Measurements from ENCODE around the gene PCSK1. TPM values are rescaled to one million over a fixed set of nuclear protein-coding genes. Genes with fewer than 3 reads are reported as not detected.
"Not testable (repeated sequence)": the region's sequence is repeated elsewhere in the genome, so short reads cannot be mapped to it uniquely, and the experiment has no call there.

Gene PCSK1
- polyA plus RNA-seq, 1 of the 3 experiments (the other 2 are of a cell fraction) = 0.08 TPM

GRCh38 chr5:96370976-96371375 is 62.1 kb downstream of the PCSK1 start:
- DNase-seq = no peak
- no peaks in the 10 kb centered on the region for H3F3A ChIP-seq (replicated peaks; ENCODE audit: insufficient read depth)
- no peak overlapping the region for H3K4me2 ChIP-seq
- ChIA-PET CTCF (interaction anchor here (2.5 kb wide), 1 partner anchor 231 kb away, joined by 8 read pairs; no protein-coding TSS in a partner anchor), POLR2A (no interaction called here)
- H3K27me3 ChIP-seq (ENCODE audit: insufficient read depth) = no peaks in the 10 kb centered on the region
- no peaks in the 10 kb centered on the region for H3K9me2 ChIP-seq
- no peaks in the 10 kb centered on the region for H4K20me1 ChIP-seq (ENCODE audit: insufficient read depth)
- no peaks in the 10 kb centered on the region for H3K9me3 ChIP-seq
- H3K36me3 ChIP-seq (replicated peaks in 1 of 2; ENCODE audit: control insufficient read depth in 1 of 2, insufficient read depth in 2 of 2, low read length in 1 of 2) = no peaks in the 10 kb centered on the region
- no peak overlapping the region for H3K9ac ChIP-seq
- no peaks in the 10 kb centered on the region for H3K4me1 ChIP-seq (ENCODE audit: control insufficient read depth in 1 of 2, insufficient read depth in 2 of 2, low read depth in 1 of 2, low read length in 1 of 2)
- no peaks in the 10 kb centered on the region for H3K79me2 ChIP-seq (ENCODE audit: insufficient read depth)
- TF ChIP-seq IRF3 (IDR thresholded peaks at IDR 0.05; ENCODE audit: low read depth, low read length) (no peak), ELF1 (IDR thresholded peaks at IDR 0.05) (no peak), MEF2A (IDR thresholded peaks at IDR 0.05; ENCODE audit: borderline replicate concordance, low read depth) (no peak), JUND (IDR thresholded peaks at IDR 0.05) (no peak), CTCF (IDR thresholded peaks at IDR 0.05) (no peak), TEAD4 (IDR thresholded peaks at IDR 0.05; ENCODE audit: borderline replicate concordance, insufficient read depth) (no peak)
- H2AFZ ChIP-seq (ENCODE audit: low read depth) = no peak overlapping the region
- H3K27ac ChIP-seq (ENCODE audit: low read depth in 2 of 2, low read length in 1 of 2) = no peak overlapping the region
- 79% methylated on average over 2 of the region's 2 CpGs for WGBS (ENCODE audit: low lambda C conversion rate)
- no peak overlapping the region for H3K4me3 ChIP-seq (ENCODE audit: low read depth in 2 of 2, low read length in 1 of 2)

- H3K36me3 ChIP-seq (replicated peaks in 1 of 2; ENCODE audit: control insufficient read depth in 1 of 2, insufficient read depth in 2 of 2, low read length in 1 of 2); H4K20me1 ChIP-seq (ENCODE audit: insufficient read depth); H3K9me3 ChIP-seq; H2AFZ ChIP-seq (ENCODE audit: low read depth); H3K9me2 ChIP-seq; POLR2A ChIA-PET; H3K27me3 ChIP-seq (ENCODE audit: insufficient read depth); DNase-seq; H3K79me2 ChIP-seq (ENCODE audit: insufficient read depth); H3K4me3 ChIP-seq (ENCODE audit: low read depth in 2 of 2, low read length in 1 of 2); H3K4me2 ChIP-seq; H3K27ac ChIP-seq (ENCODE audit: low read depth in 2 of 2, low read length in 1 of 2); H3K9ac ChIP-seq; H3F3A ChIP-seq (replicated peaks; ENCODE audit: insufficient read depth); H3K4me1 ChIP-seq (ENCODE audit: control insufficient read depth in 1 of 2, insufficient read depth in 2 of 2, low read depth in 1 of 2, low read length in 1 of 2): not testable (repeated sequence)
- WGBS (ENCODE audit: low lambda C conversion rate) = 65% methylated on average over 7 of the region's 8 CpGs
- CTCF ChIA-PET = interaction anchor here (1.8 to 2.3 kb wide), 2 partner anchors 23 to 234 kb away, joined by 6 to 7 read pairs; no protein-coding TSS in a partner anchor
Measured at GRCh38 chr5:96367337-96367736, 65.7 kb downstream of the PCSK1 start.

GRCh38 chr5:96354237-96354636 is 78.8 kb downstream of the PCSK1 start:
- Histone ChIP-seq H3K4me3 (ENCODE audit: low read depth in 2 of 2, low read length in 1 of 2) (no peak overlapping the region), H3K4me2 (no peak overlapping the region), H2AFZ (ENCODE audit: low read depth) (no peak overlapping the region), H3K27ac (ENCODE audit: low read depth in 2 of 2, low read length in 1 of 2) (no peak overlapping the region), H3K9me3 (0 out of 2 replicates have a peak, but pooled peaks cover 4% of the 10 kb centered on the region), H3K79me2 (ENCODE audit: insufficient read depth) (no peaks in the 10 kb centered on the region), H4K20me1 (ENCODE audit: insufficient read depth) (no peaks in the 10 kb centered on the region), H3K9me2 (no peaks in the 10 kb centered on the region), H3K27me3 (ENCODE audit: insufficient read depth) (no peaks in the 10 kb centered on the region), H3K4me1 (ENCODE audit: control insufficient read depth in 1 of 2, insufficient read depth in 2 of 2, low read depth in 1 of 2, low read length in 1 of 2) (no peaks in the 10 kb centered on the region), H3K9ac (no peak overlapping the region), H3F3A (replicated peaks; ENCODE audit: insufficient read depth) (no peaks in the 10 kb centered on the region), H3K36me3 (replicated peaks in 1 of 2; ENCODE audit: control insufficient read depth in 1 of 2, insufficient read depth in 2 of 2, low read length in 1 of 2) (no peaks in the 10 kb centered on the region)
- no peak for DNase-seq
- 87% methylated on average over 2 of the region's 2 CpGs for WGBS (ENCODE audit: low lambda C conversion rate)
- POLR2A ChIA-PET = no interaction called here
- TF ChIP-seq RAD21 (IDR thresholded peaks at IDR 0.05; ENCODE audit: low read length) = no peak
- no peak for TF ChIP-seq MEF2A (IDR thresholded peaks at IDR 0.05; ENCODE audit: borderline replicate concordance, low read depth)
- TF ChIP-seq REST (IDR thresholded peaks at IDR 0.05; ENCODE audit: low read depth, low read length) = no peak
- CTCF ChIA-PET = interaction anchor here (1.1 to 2.7 kb wide), 3 partner anchors 9 to 248 kb away, joined by 3 to 11 read pairs (median 5); no protein-coding TSS in a partner anchor
